PC-3 (cell line): ENCODE results near the gene POP4.

Experiments used
- EZH2 ChIP-seq: fragments of 300-600 bp; sonication (generic); IDR thresholded peaks from one replicate; pipeline ENCODE4 v1.6.1; 2017; ENCODE audit warnings: antibody characterized with exemption, mild to moderate bottlenecking, low read length; ENCODE audit not compliant: unreplicated experiment
- TF ChIP-seq, protein P1 (sequence below): fragments of 300-600 bp; sonication (generic); conservative IDR thresholded peaks from 2 replicates; pipeline ENCODE4 v1.5.1; 2017; ENCODE audit warnings: antibody characterized with exemption, low read depth, mild to moderate bottlenecking, low read length

DNA sequence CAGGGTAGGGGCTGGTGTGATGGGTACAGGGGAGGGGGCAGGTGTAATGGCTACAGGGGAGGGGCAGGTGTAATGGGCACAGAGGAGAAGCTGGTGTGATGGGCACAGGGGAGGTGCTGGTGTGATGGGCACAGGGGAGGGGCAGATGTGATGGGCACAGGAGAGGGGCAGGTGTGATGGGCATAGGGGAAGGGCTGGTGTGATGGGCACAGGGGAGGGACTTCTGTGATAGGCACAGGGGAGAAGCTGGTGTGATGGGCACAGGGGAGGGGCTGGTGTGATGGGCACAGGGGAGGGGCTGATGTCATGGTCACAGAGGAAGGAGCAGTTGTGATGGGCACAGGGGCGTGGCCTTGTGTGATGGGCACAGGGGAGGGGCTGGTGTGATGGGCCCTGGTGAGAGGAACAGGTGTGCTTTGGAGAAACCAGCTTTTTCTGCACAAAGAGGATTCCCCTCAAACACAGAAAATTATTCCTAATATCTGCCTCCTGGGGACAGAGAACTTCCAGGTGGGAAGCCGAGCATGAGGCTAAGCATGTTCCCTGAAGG, 38.6 kb upstream of the POP4 start:
- TF ChIP-seq, protein P1, sequence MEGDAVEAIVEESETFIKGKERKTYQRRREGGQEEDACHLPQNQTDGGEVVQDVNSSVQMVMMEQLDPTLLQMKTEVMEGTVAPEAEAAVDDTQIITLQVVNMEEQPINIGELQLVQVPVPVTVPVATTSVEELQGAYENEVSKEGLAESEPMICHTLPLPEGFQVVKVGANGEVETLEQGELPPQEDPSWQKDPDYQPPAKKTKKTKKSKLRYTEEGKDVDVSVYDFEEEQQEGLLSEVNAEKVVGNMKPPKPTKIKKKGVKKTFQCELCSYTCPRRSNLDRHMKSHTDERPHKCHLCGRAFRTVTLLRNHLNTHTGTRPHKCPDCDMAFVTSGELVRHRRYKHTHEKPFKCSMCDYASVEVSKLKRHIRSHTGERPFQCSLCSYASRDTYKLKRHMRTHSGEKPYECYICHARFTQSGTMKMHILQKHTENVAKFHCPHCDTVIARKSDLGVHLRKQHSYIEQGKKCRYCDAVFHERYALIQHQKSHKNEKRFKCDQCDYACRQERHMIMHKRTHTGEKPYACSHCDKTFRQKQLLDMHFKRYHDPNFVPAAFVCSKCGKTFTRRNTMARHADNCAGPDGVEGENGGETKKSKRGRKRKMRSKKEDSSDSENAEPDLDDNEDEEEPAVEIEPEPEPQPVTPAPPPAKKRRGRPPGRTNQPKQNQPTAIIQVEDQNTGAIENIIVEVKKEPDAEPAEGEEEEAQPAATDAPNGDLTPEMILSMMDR = no peak
- no peak for TF ChIP-seq EZH2
